Sigmoid colon (tissue), 7 donors: Measurements from ENCODE around the gene PAK4. TPM values are rescaled to one million over a fixed set of nuclear protein-coding genes. Genes with fewer than 3 reads are reported as not detected.

Source experiments
- DNase-seq: peaks from one replicate; pipeline ENCODE4 v3.0.0-alpha.2; 2019
- H3K27ac ChIP-seq, 4 donors: fragments of 200-600 bp; sonication (generic); one replicate each; pipeline ENCODE4 v1.5.1; 2016 to 2019; ENCODE audit warnings: mild to moderate bottlenecking in 1 of 4
- H3K27me3 ChIP-seq, 3 donors: fragments of 200-600 bp; sonication (generic); one replicate each; pipeline ENCODE4 v1.5.1; 2019; ENCODE audit warnings: mild to moderate bottlenecking in 1 of 3
- H3K36me3 ChIP-seq, 4 donors: fragments of 200-600 bp; sonication (generic); one replicate each; pipeline ENCODE4 v1.5.1; 2016 to 2019
- H3K4me1 ChIP-seq, 4 donors: fragments of 200-600 bp; sonication (generic); one replicate each; pipeline ENCODE4 v1.5.1; 2017 to 2019
- H3K4me3 ChIP-seq, 4 donors: fragments of 200-600 bp; sonication (generic); one replicate each; pipeline ENCODE4 v1.5.1; 2017 to 2019; ENCODE audit warnings: mild to moderate bottlenecking in 2 of 4, moderate library complexity in 1 of 4
- H3K9me3 ChIP-seq, 4 donors: fragments of 200-600 bp in 3 of 4; sonication (generic) in 3 of 4; one replicate each; pipeline versions ENCODE4 v1.5.1 to v1.6.1; 2013 to 2019
- EP300 ChIP-seq, 4 donors: sonication (generic); formaldehyde crosslinking; IDR thresholded peaks; one replicate each; pipeline ENCODE4 v1.6.1; 2017; ENCODE audit warnings: antibody characterized with exemption in 4 of 4
- POLR2A ChIP-seq, 2 donors: fragments of 450-650 bp; IDR thresholded peaks; one replicate each; pipeline ENCODE4 v1.6.1; 2016; ENCODE audit warnings: antibody characterized with exemption in 2 of 2, mild to moderate bottlenecking in 2 of 2, moderate library complexity in 2 of 2
- POLR2AphosphoS5 ChIP-seq, 4 donors: sonication (generic); formaldehyde crosslinking; IDR thresholded peaks; one replicate each; pipeline ENCODE4 v1.6.1; 2017; ENCODE audit warnings: antibody characterized with exemption in 4 of 4
- WGBS, 2 donors: extraction: QIAGEN DNeasy Blood & Tissue Kit; methylation state at CpG; one replicate each; pipeline ENCODE4 v1.1.7; 2013; 5-methylcytosine and 5-hydroxymethylcytosine counted together
- intact Hi-C: fragments of 100-400 bp; cut with DNase I; formaldehyde crosslinking; loops from one replicate; pipeline ENCODE4 v1.15.1; 2023
- polyA plus RNA-seq, 3 donors: library from polyadenylated mRNA; stranded (reverse); fragments of 200-250 nt; gene quantifications; one replicate each; pipeline ENCODE4 v1.2.3, GENCODE V29; 2013
- total RNA-seq, 4 donors: library from RNA; depleted of rRNA; stranded (reverse); fragments of >200 nt; gene quantifications; one replicate each; pipeline ENCODE4 v1.1.0, GENCODE V29; 2016
- TF ChIP-seq, protein P1 (sequence below), 4 experiments: fragments of 450-650 bp in 3 of 4; fragments of 200-600 bp in 1 of 4; IDR thresholded peaks; one replicate each; pipeline ENCODE4 v1.5.1; 2016 to 2019; ENCODE audit warnings: antibody characterized with exemption in 4 of 4, mild to moderate bottlenecking in 3 of 4, moderate library complexity in 2 of 4
- donor health status: healthy with polysubstance abuse.
- donor health status: Bipolar disorder and iron deficiency.
- donor health status: healthy.

PAK4 gene
- total and polyA plus RNA-seq, 7 donors, result 6.2 to 62.0 (median 27.1) TPM

DNA sequence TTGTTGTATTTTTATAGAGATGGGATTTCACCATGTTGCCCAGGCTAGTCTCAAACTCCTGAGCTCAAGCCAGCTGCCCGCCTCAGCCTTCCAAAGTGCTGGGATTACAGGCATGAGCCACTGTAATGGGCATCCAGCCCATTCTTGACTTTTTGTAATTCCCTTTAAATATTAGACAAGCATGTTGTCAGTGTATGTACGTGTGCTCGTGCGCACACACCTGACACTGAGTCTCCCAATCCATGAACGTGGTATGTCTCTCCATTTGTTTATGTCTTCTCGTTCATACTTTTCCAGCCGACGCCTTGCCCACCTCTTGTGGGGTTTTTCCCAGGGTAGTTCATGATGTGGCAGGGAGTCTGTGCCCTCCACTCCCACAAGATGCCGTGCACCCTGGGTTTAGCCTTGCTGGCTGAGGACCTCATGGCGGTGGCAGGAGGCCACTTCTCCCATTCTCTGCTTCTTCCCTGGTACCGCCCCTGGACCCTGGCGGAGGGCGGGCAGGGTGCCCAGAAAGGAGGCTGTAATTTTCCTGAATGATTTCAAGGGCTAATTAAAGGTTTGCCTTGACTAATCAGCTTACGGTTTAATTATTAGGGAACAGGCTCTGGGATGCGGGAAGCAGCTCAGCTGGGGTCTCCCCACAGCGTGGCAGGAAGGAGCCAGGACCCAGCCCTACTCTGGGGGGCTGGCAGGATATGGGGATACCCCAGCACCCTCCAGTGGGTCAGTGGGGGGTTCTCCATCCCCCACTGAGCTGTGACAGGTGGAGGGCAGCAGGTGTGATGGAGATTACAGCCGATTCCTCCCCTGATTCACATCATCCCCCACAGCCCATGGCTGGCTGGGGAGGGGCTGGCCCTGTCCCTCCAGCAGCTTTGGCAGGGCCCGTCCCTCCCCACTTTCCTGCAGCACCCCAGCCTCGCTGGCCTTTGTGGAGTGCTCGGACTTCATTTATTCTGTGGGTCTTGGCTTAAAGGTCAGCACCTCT lies 12.9 kb downstream of the PAK4 start:
- Histone ChIP-seq H3K4me1 (peaks cover 0 to 33% (median 27%) of the 10 kb centered on the region in 4 donors), H3K9me3 (no peaks in the 10 kb centered on the region), H3K4me3 (no peak overlapping the region), H3K27me3 (no peaks in the 10 kb centered on the region), H3K36me3 (no peaks in the 10 kb centered on the region), H3K27ac (peak overlapping the region in 1 of 4 donors; percentile 31)
- intact Hi-C loops, result no loop called here
- WGBS, 2 donors, result 84 to 88% methylated on average over 20 of the region's 20 CpGs
- no peak for TF ChIP-seq POLR2AphosphoS5 (IDR thresholded peaks at IDR 0.05)
- TF ChIP-seq EP300 (IDR thresholded peaks at IDR 0.05), result no peak
- no peak for DNase-seq

DNA sequence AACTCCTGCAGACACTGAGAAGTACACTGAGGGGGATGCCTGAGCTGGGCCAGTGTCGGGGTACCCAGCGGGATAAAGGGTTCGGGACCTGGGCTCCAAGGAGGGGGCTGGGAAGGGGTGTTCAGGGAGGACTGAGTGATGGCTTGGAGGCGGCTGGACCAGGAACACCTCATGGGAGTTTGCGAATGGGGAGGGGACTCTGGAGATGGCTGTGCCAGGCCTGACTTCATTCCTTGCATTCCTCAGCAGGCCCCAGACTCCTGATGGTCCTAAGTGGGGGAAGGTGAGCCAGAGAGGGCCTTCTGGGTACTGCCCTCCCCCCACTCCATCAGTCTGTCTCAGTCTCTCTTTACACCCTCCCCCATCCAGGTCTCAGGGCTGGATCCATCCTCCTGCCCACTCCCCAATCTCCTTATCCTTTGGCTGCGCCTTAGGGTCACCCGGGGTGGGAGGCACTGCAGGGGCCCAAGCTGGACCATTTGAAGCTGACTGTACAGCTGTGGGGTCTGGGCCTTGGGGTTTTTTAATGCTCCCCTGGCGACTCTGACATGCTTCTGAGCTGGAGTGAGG lies 13.8 kb downstream of the PAK4 start:
- Histone ChIP-seq H3K4me3 (no peak overlapping the region), H3K4me1 (peaks cover 0 to 33% (median 27%) of the 10 kb centered on the region in 4 donors), H3K27me3 (no peaks in the 10 kb centered on the region), H3K9me3 (no peaks in the 10 kb centered on the region), H3K27ac (peak overlapping the region in 2 of 4 donors; percentile 6 to 31), H3K36me3 (no peaks in the 10 kb centered on the region)
- WGBS, 2 donors, result 86 to 90% methylated on average over 8 of the region's 8 CpGs
- intact Hi-C loops, result no loop called here
- TF ChIP-seq, protein P1, sequence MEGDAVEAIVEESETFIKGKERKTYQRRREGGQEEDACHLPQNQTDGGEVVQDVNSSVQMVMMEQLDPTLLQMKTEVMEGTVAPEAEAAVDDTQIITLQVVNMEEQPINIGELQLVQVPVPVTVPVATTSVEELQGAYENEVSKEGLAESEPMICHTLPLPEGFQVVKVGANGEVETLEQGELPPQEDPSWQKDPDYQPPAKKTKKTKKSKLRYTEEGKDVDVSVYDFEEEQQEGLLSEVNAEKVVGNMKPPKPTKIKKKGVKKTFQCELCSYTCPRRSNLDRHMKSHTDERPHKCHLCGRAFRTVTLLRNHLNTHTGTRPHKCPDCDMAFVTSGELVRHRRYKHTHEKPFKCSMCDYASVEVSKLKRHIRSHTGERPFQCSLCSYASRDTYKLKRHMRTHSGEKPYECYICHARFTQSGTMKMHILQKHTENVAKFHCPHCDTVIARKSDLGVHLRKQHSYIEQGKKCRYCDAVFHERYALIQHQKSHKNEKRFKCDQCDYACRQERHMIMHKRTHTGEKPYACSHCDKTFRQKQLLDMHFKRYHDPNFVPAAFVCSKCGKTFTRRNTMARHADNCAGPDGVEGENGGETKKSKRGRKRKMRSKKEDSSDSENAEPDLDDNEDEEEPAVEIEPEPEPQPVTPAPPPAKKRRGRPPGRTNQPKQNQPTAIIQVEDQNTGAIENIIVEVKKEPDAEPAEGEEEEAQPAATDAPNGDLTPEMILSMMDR (IDR thresholded peaks at IDR 0.05), result no peak
- TF ChIP-seq POLR2AphosphoS5 (IDR thresholded peaks at IDR 0.05) (no peak), POLR2A (IDR thresholded peaks at IDR 0.05) (no peak)
- DNase-seq, result no peak

DNA sequence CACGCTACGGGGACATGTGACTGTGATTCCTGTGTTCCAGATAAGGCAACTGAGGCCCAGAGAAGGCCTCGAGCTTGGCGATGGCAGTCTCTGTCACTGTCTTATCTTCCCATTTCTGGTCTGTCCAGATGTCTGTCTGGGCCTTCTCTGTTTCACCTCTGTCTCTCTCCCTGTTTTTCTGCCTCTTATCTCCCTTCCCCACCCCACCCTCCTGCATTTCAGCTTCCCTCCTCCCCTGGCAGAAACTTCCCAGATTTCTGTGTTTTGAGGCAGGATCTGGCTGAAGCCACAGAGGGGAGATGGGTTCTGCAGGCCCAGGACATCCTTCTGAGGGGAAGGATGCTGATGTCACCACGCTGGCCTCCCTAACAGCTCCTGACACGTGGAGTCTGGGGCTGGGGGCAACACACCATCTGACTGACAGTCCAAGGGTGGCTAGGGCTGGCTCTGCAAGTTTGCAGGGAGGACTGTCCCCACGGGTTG lies 14.4 kb downstream of the PAK4 start:
- peak overlapping the region in 2 of 4 donors; percentile 6 to 31 for H3K27ac ChIP-seq
- intact Hi-C loops, result no loop called here
- 41 to 61% methylated on average over 7 of the region's 7 CpGs for WGBS, 2 donors
- no peak for TF ChIP-seq POLR2A (IDR thresholded peaks at IDR 0.05)
- TF ChIP-seq, protein P1 (IDR thresholded peaks at IDR 0.05), result no peak
- TF ChIP-seq EP300 (IDR thresholded peaks at IDR 0.05), result no peak
- TF ChIP-seq POLR2AphosphoS5 (IDR thresholded peaks at IDR 0.05), result no peak
- H3K4me1 ChIP-seq, result peaks cover 0 to 39% (median 34%) of the 10 kb centered on the region in 4 donors
- no peaks in the 10 kb centered on the region for H3K9me3 ChIP-seq
- no peak for DNase-seq
- H3K27me3 ChIP-seq, result no peaks in the 10 kb centered on the region
- no peaks in the 10 kb centered on the region for H3K36me3 ChIP-seq
- no peak overlapping the region for H3K4me3 ChIP-seq

DNA sequence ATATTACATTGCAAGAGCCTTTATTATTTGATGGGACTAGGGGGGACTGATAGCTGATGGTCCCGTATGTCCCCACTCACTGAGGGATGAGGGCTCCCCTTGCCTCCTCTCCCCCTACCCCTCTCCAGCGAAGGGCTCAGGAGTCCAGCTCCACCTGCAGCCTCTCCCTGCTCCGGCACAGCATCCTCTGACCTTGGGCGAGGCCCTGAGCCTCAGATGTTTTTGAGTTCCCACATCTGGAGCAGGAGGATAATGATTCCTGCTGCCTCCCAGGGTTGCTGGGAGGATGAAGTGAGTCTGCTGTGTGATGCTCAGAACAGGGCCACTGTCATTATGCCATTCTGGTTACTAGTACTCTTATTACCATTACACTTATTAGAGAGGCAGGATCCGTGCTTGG lies 15.0 kb downstream of the PAK4 start:
- WGBS, 2 donors, result 49 to 79% methylated on average over 5 of the region's 5 CpGs
- peaks cover 0 to 45% (median 39%) of the 10 kb centered on the region in 4 donors for H3K4me1 ChIP-seq
- H3K9me3 ChIP-seq, result no peaks in the 10 kb centered on the region

More for the DNA sequence above, 15.0 kb downstream of the PAK4 start:
- DNase-seq, result no peak
- no peak overlapping the region for H3K27ac ChIP-seq
- TF ChIP-seq, protein P1 (IDR thresholded peaks at IDR 0.05), result no peak
- TF ChIP-seq POLR2AphosphoS5 (IDR thresholded peaks at IDR 0.05) (no peak), POLR2A (IDR thresholded peaks at IDR 0.05) (no peak), EP300 (IDR thresholded peaks at IDR 0.05) (no peak)
- no peaks in the 10 kb centered on the region for H3K36me3 ChIP-seq
- intact Hi-C loops, result no loop called here
- no peaks in the 10 kb centered on the region for H3K27me3 ChIP-seq
- H3K4me3 ChIP-seq, result no peak overlapping the region
